ENCODE data around the gene VTCN1.

Gene VTCN1

GRCh38 chr1:117188816-117189437 lies 21.8 kb downstream of the VTCN1 start:
- no peak for DNase-seq (ENCODE audit: low read depth)
- no peak overlapping the region for H3K4me3 ChIP-seq (ENCODE audit: low read length)
- TF ChIP-seq CTCF (conservative IDR thresholded peaks at IDR 0.05; ENCODE audit: low read depth, low read length) = no peak

GRCh38 chr1:117188170-117188815 lies 22.4 kb downstream of the VTCN1 start:
- no peak for DNase-seq (ENCODE audit: low read depth)
- H3K4me3 ChIP-seq (ENCODE audit: low read length) = no peak overlapping the region
- TF ChIP-seq CTCF (conservative IDR thresholded peaks at IDR 0.05; ENCODE audit: low read depth, low read length) = no peak

GRCh38 chr1:117183112-117183511 lies 27.6 kb downstream of the VTCN1 start:
- no peak for DNase-seq (ENCODE audit: low read depth)
- H3K4me3 ChIP-seq (ENCODE audit: low read length) = no peak overlapping the region
- no peak for TF ChIP-seq CTCF (conservative IDR thresholded peaks at IDR 0.05; ENCODE audit: low read depth, low read length)

GRCh38 chr1:117182319-117182718 lies 28.4 kb downstream of the VTCN1 start:
- no peak overlapping the region for H3K4me3 ChIP-seq (ENCODE audit: low read length)
- no peak for DNase-seq (ENCODE audit: low read depth)
- TF ChIP-seq CTCF (conservative IDR thresholded peaks at IDR 0.05; ENCODE audit: low read depth, low read length) = no peak

- no peak for DNase-seq (ENCODE audit: low read depth)
- no peak overlapping the region for H3K4me3 ChIP-seq (ENCODE audit: low read length)
- no peak for TF ChIP-seq CTCF (conservative IDR thresholded peaks at IDR 0.05; ENCODE audit: low read depth, low read length)
Observed at GRCh38 chr1:117181630-117182041, 29.1 kb downstream of the VTCN1 start.

GRCh38 chr1:117180147-117180967 lies 30.4 kb downstream of the VTCN1 start:
- H3K4me3 ChIP-seq (ENCODE audit: low read length) = no peak overlapping the region
- DNase-seq (ENCODE audit: low read depth) = no peak
- no peak for TF ChIP-seq CTCF (conservative IDR thresholded peaks at IDR 0.05; ENCODE audit: low read depth, low read length)

Data from retinal pigment epithelial cell (primary cell).